ENCODE results near the gene WASL.

WASL gene

GRCh38 chr7:123690550-123690949, 58.3 kb downstream of the WASL start:
- no peaks in the 10 kb centered on the region for H3K27me3 ChIP-seq (ENCODE audit: control insufficient read depth, insufficient read depth, low read length)
- H3K9me3 ChIP-seq (ENCODE audit: control insufficient read depth, insufficient read depth, low read length): no peaks in the 10 kb centered on the region
- peaks cover 88% of the 10 kb centered on the region for H3K36me3 ChIP-seq (ENCODE audit: control insufficient read depth, insufficient read depth, low read length)
- peaks cover 6% of the 10 kb centered on the region; the same call in 1 of the 2 replicates for H3K4me1 ChIP-seq (ENCODE audit: control insufficient read depth, insufficient read depth, low read length)
- H3K4me3 ChIP-seq (ENCODE audit: low read depth, low read length): no peak overlapping the region
- no peak overlapping the region for H3K27ac ChIP-seq (ENCODE audit: low read depth, low read length)
- H3K9ac ChIP-seq (ENCODE audit: low read depth, low read length): no peak overlapping the region

GRCh38 chr7:123689250-123689649, 59.6 kb downstream of the WASL start:
- no peak overlapping the region for H3K4me3 ChIP-seq (ENCODE audit: low read depth, low read length)
- peaks cover 87% of the 10 kb centered on the region for H3K36me3 ChIP-seq (ENCODE audit: control insufficient read depth, insufficient read depth, low read length)
- peaks cover 6% of the 10 kb centered on the region; the same call in 1 of the 2 replicates for H3K4me1 ChIP-seq (ENCODE audit: control insufficient read depth, insufficient read depth, low read length)
- H3K27ac ChIP-seq (ENCODE audit: low read depth, low read length): no peak overlapping the region
- H3K9ac ChIP-seq (ENCODE audit: low read depth, low read length): no peak overlapping the region
- no peaks in the 10 kb centered on the region for H3K9me3 ChIP-seq (ENCODE audit: control insufficient read depth, insufficient read depth, low read length)
- no peaks in the 10 kb centered on the region for H3K27me3 ChIP-seq (ENCODE audit: control insufficient read depth, insufficient read depth, low read length)

- H3K27ac ChIP-seq (ENCODE audit: low read depth, low read length): no peak overlapping the region
- H3K9ac ChIP-seq (ENCODE audit: low read depth, low read length): no peak overlapping the region
- H3K36me3 ChIP-seq (ENCODE audit: control insufficient read depth, insufficient read depth, low read length): peaks cover 88% of the 10 kb centered on the region
- no peaks in the 10 kb centered on the region for H3K9me3 ChIP-seq (ENCODE audit: control insufficient read depth, insufficient read depth, low read length)
- H3K4me3 ChIP-seq (ENCODE audit: low read depth, low read length): no peak overlapping the region
- H3K4me1 ChIP-seq (ENCODE audit: control insufficient read depth, insufficient read depth, low read length): peaks cover 8% of the 10 kb centered on the region; the same call in 1 of the 2 replicates
- H3K27me3 ChIP-seq (ENCODE audit: control insufficient read depth, insufficient read depth, low read length): no peaks in the 10 kb centered on the region
Measured at GRCh38 chr7:123687727-123688126, 61.1 kb downstream of the WASL start.

GRCh38 chr7:123687161-123687560, 61.6 kb downstream of the WASL start:
- Histone ChIP-seq H3K9ac (ENCODE audit: low read depth, low read length) (no peak overlapping the region), H3K4me1 (ENCODE audit: control insufficient read depth, insufficient read depth, low read length) (peaks cover 8% of the 10 kb centered on the region; the same call in 1 of the 2 replicates), H3K4me3 (ENCODE audit: low read depth, low read length) (no peak overlapping the region), H3K27me3 (ENCODE audit: control insufficient read depth, insufficient read depth, low read length) (no peaks in the 10 kb centered on the region), H3K36me3 (ENCODE audit: control insufficient read depth, insufficient read depth, low read length) (peaks cover 85% of the 10 kb centered on the region), H3K9me3 (ENCODE audit: control insufficient read depth, insufficient read depth, low read length) (no peaks in the 10 kb centered on the region), H3K27ac (ENCODE audit: low read depth, low read length) (no peak overlapping the region)

GRCh38 chr7:123682690-123683089, 66.1 kb downstream of the WASL start:
- no peak overlapping the region for H3K4me3 ChIP-seq (ENCODE audit: low read depth, low read length)

GRCh38 chr7:123681561-123681960, 67.2 kb downstream of the WASL start:
- H3K4me1 ChIP-seq (ENCODE audit: control insufficient read depth, insufficient read depth, low read length): peaks cover 3% of the 10 kb centered on the region; the same call in 1 of the 2 replicates
- H3K27me3 ChIP-seq (ENCODE audit: control insufficient read depth, insufficient read depth, low read length): no peaks in the 10 kb centered on the region
- no peaks in the 10 kb centered on the region for H3K9me3 ChIP-seq (ENCODE audit: control insufficient read depth, insufficient read depth, low read length)
- H3K4me3 ChIP-seq (ENCODE audit: low read depth, low read length): no peak overlapping the region
- H3K27ac ChIP-seq (ENCODE audit: low read depth, low read length): no peak overlapping the region
- peaks cover 54% of the 10 kb centered on the region for H3K36me3 ChIP-seq (ENCODE audit: control insufficient read depth, insufficient read depth, low read length)
- no peak overlapping the region for H3K9ac ChIP-seq (ENCODE audit: low read depth, low read length)

More at GRCh38 chr7:123682690-123683089, 66.1 kb downstream of the WASL start:
- H3K27me3 ChIP-seq (ENCODE audit: control insufficient read depth, insufficient read depth, low read length): no peaks in the 10 kb centered on the region
- no peak overlapping the region for H3K27ac ChIP-seq (ENCODE audit: low read depth, low read length)
- H3K4me1 ChIP-seq (ENCODE audit: control insufficient read depth, insufficient read depth, low read length): peaks cover 3% of the 10 kb centered on the region; the same call in 1 of the 2 replicates
- no peak overlapping the region for H3K9ac ChIP-seq (ENCODE audit: low read depth, low read length)
- H3K36me3 ChIP-seq (ENCODE audit: control insufficient read depth, insufficient read depth, low read length): peaks cover 65% of the 10 kb centered on the region
- H3K9me3 ChIP-seq (ENCODE audit: control insufficient read depth, insufficient read depth, low read length): no peaks in the 10 kb centered on the region

- Histone ChIP-seq H3K36me3 (ENCODE audit: control insufficient read depth, insufficient read depth, low read length) (peaks cover 50% of the 10 kb centered on the region), H3K4me1 (ENCODE audit: control insufficient read depth, insufficient read depth, low read length) (peaks cover 3% of the 10 kb centered on the region; the same call in 1 of the 2 replicates), H3K4me3 (ENCODE audit: low read depth, low read length) (no peak overlapping the region), H3K9me3 (ENCODE audit: control insufficient read depth, insufficient read depth, low read length) (no peaks in the 10 kb centered on the region), H3K9ac (ENCODE audit: low read depth, low read length) (no peak overlapping the region), H3K27ac (ENCODE audit: low read depth, low read length) (no peak overlapping the region), H3K27me3 (ENCODE audit: control insufficient read depth, insufficient read depth, low read length) (no peaks in the 10 kb centered on the region)
Measured at GRCh38 chr7:123680580-123680979, 68.2 kb downstream of the WASL start.

- H3K27me3 ChIP-seq (ENCODE audit: control insufficient read depth, insufficient read depth, low read length): no peaks in the 10 kb centered on the region
- H3K9ac ChIP-seq (ENCODE audit: low read depth, low read length): no peak overlapping the region
- H3K4me3 ChIP-seq (ENCODE audit: low read depth, low read length): no peak overlapping the region
- no peaks in the 10 kb centered on the region for H3K9me3 ChIP-seq (ENCODE audit: control insufficient read depth, insufficient read depth, low read length)
- H3K4me1 ChIP-seq (ENCODE audit: control insufficient read depth, insufficient read depth, low read length): peaks cover 3% of the 10 kb centered on the region; the same call in 1 of the 2 replicates
- H3K27ac ChIP-seq (ENCODE audit: low read depth, low read length): no peak overlapping the region
- peaks cover 42% of the 10 kb centered on the region for H3K36me3 ChIP-seq (ENCODE audit: control insufficient read depth, insufficient read depth, low read length)
Measured at GRCh38 chr7:123679614-123680013, 69.2 kb downstream of the WASL start.

- H3K36me3 ChIP-seq (ENCODE audit: control insufficient read depth, insufficient read depth, low read length): peaks cover 22% of the 10 kb centered on the region
- no peak overlapping the region for H3K4me3 ChIP-seq (ENCODE audit: low read depth, low read length)
- no peak overlapping the region for H3K27ac ChIP-seq (ENCODE audit: low read depth, low read length)
- no peak overlapping the region for H3K9ac ChIP-seq (ENCODE audit: low read depth, low read length)
- no peaks in the 10 kb centered on the region for H3K4me1 ChIP-seq (ENCODE audit: control insufficient read depth, insufficient read depth, low read length)
- H3K27me3 ChIP-seq (ENCODE audit: control insufficient read depth, insufficient read depth, low read length): no peaks in the 10 kb centered on the region
- H3K9me3 ChIP-seq (ENCODE audit: control insufficient read depth, insufficient read depth, low read length): no peaks in the 10 kb centered on the region
Measured at GRCh38 chr7:123677061-123677715, 71.6 kb downstream of the WASL start.

GRCh38 chr7:123675181-123675473, 73.7 kb downstream of the WASL start:
- Histone ChIP-seq H3K4me3 (ENCODE audit: low read depth, low read length) (no peak overlapping the region), H3K27ac (ENCODE audit: low read depth, low read length) (no peak overlapping the region), H3K9ac (ENCODE audit: low read depth, low read length) (no peak overlapping the region), H3K27me3 (ENCODE audit: control insufficient read depth, insufficient read depth, low read length) (no peaks in the 10 kb centered on the region), H3K4me1 (ENCODE audit: control insufficient read depth, insufficient read depth, low read length) (no peaks in the 10 kb centered on the region), H3K9me3 (ENCODE audit: control insufficient read depth, insufficient read depth, low read length) (no peaks in the 10 kb centered on the region), H3K36me3 (ENCODE audit: control insufficient read depth, insufficient read depth, low read length) (0 out of 2 replicates have a peak, but pooled peaks cover 4% of the 10 kb centered on the region)

- no peaks in the 10 kb centered on the region for H3K27me3 ChIP-seq (ENCODE audit: control insufficient read depth, insufficient read depth, low read length)
- H3K36me3 ChIP-seq (ENCODE audit: control insufficient read depth, insufficient read depth, low read length): 0 out of 2 replicates have a peak, but pooled peaks cover 4% of the 10 kb centered on the region
- no peak overlapping the region for H3K27ac ChIP-seq (ENCODE audit: low read depth, low read length)
- H3K4me1 ChIP-seq (ENCODE audit: control insufficient read depth, insufficient read depth, low read length): peaks cover under 1% of the 10 kb centered on the region; the same call in 1 of the 2 replicates
- no peaks in the 10 kb centered on the region for H3K9me3 ChIP-seq (ENCODE audit: control insufficient read depth, insufficient read depth, low read length)
- no peak overlapping the region for H3K4me3 ChIP-seq (ENCODE audit: low read depth, low read length)
- no peak overlapping the region for H3K9ac ChIP-seq (ENCODE audit: low read depth, low read length)
Measured at GRCh38 chr7:123674399-123675180, 74.2 kb downstream of the WASL start.

Data from HUES48 (cell line).